SK-N-DZ (cell line): Measurements from ENCODE around the gene GPAT2. TPM values are rescaled to one million over a fixed set of nuclear protein-coding genes. Genes with fewer than 3 reads are reported as not detected.
"Not testable (repeated sequence)": the region's sequence is repeated elsewhere in the genome, so short reads cannot be mapped to it uniquely, and the experiment has no call there.

Experiments used
- DNase-seq: peaks from one replicate; pipeline ENCODE4 v3.0.0-alpha.2; 2015; ENCODE audit warnings: low spot score
- polyA plus RNA-seq, 2 experiments: library from polyadenylated mRNA; depleted of rRNA; stranded (reverse); fragments of >200 nt; gene quantifications; 2 replicates each; pipeline ENCODE4 v1.2.3, GENCODE V29; 2014

The GPAT2 gene
- 0.38 and 0.70 TPM in 2 replicates for polyA plus RNA-seq (2014; cell fraction: cytosol; rRNA removed)
- 0.86 and 1.2 TPM in 2 replicates for polyA plus RNA-seq (2014; cell fraction: nucleus; rRNA removed)

- not testable (repeated sequence) for DNase-seq
Observed at GRCh38 chr2:96034792-96035191, at the start of gene GPAT2. Gene GPAT2 (minus strand): TSS chr2:96034916. CDS start chr2:96032359, 2,557 bp downstream.

- no peak for DNase-seq
Observed at GRCh38 chr2:96083989-96084857, 49.5 kb upstream of the GPAT2 start.

GRCh38 chr2:96083064-96083939 is 48.6 kb upstream of the GPAT2 start:
- no peak for DNase-seq

DNA sequence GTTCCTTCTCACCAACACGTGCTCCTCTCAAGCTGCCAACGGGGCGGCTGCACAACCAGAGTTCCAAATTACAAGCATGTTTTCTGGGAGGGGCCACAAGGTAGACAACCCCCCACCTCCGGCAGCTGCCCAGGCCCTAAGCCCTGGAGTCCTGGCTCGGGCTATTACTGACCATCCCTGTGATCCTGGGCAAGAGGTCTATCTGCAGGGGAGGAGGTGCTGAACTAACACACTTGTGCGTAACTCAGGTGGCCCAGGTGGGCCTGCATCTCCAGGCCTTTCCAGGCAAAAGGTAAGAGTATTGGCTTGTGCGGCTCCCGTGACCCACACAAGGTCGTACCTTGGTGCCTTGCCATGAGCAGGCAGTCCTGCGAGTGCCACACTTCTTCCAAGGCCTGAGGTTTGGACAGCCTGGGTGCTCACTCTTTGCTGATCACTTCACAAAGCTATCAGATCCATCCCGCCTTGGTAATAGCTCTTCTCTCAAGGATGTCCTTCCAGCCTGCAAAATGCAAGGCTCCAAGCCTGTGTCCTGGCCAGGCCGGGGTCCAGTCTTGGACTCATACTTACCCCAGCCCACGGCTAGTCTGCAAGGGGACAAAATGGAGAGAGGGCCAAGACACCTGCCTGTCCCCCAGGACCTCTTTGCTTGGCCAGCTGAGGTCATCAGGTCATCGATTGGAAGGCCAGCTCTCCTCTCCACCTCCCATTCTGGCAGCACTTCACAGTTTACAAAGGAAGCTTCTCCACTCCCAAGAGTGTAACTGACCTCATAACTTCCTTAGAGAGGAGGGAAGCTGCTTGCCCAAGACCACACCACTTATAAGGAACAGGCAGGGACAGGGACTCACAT is 47.7 kb upstream of the GPAT2 start:
- no peak for DNase-seq

DNA sequence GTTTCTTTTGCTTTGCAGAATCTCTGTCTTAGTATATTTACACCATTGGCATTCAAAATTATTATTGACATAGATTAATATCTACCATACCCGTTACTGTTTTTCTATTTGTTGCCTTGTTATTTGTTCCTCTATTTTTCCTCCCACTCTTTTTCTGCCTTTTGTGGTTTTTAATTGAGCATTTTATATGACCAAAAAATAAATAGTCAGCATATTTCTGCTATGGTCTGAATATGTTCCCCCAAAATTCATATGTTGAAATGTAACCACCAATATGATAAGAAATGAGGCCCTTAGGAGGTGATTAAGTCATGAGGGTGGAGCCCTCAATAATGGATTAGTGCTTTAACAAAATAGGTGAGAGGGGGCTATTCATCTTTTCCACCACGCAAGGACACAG is 46.3 kb upstream of the GPAT2 start:
- DNase-seq, result no peak

DNA sequence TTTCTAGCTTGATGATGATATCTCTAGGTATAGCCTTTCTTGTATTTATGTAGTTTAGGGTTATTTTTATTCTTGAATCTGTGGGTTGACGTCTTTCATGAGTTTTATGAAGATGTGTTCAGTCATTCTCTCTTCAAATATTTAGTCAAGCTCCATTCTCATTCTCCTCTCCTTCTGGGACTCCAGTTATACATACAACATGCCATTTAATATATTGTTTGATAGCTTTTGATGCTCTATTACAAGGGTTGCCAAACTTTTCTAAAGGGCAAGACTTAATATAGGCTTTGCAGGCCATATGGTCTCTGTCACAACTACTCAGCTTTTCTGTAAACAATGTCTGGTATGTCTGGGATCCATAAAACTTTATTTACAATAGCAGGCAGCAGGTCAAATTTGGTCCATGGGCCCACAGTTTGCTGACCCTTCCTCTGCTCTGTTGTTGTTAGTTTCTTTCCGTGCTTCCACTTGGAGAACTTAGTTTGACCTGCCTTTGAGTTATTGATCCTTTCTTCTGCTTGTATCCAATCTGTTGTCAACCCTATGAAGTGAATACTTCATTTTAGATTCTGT is 40.6 kb upstream of the GPAT2 start:
- no peak for DNase-seq

- DNase-seq, result no peak
Observed at GRCh38 chr2:96074156-96074555, 39.4 kb upstream of the GPAT2 start.

- no peak for DNase-seq
Observed at GRCh38 chr2:96073170-96073775, 38.6 kb upstream of the GPAT2 start.

DNA sequence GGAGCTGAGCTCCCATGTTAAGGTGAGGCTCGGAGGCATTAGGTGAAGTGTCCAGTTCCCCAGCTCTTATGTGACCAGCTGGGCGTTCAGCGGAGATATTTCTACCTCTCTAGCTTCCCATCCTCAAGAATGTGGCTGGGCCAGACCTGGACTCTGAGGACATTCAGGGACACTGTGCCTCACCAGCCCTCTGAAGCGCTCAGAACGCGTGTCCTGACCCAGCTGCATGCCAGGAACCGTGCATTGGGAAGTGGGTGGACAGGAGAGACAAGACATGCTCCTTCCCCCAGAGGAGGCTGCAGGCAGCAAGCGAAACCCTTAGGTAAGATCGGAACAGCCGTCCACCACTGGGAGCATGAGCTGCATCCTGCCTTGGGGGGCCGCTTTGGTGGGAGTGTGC is 38.0 kb upstream of the GPAT2 start:
- no peak for DNase-seq

GRCh38 chr2:96071977-96072491 is 37.3 kb upstream of the GPAT2 start:
- not testable (repeated sequence) for DNase-seq

GRCh38 chr2:96071087-96071976 is 36.6 kb upstream of the GPAT2 start:
- not testable (repeated sequence) for DNase-seq

DNA sequence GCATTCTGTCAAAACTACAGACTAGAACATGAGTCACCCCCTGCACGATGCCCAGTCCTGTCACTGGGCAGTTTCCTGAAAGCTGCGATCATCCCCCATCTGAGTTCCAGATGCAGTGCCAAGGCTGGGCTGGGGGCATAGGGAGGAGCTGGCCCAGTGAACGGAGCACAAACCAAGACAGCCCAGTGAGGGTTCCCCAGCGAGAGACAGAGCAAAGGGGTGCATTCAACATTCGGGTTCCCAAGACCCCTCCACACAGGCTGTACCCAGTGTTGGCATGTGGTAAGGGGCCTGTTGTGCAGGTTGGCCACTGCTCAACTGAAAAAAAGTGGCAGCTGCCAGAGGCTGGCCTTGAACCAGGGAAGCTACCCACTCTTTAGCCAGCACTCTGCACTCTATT is 35.6 kb upstream of the GPAT2 start:
- not testable (repeated sequence) for DNase-seq

GRCh38 chr2:96069878-96070277 is 35.2 kb upstream of the GPAT2 start:
- DNase-seq, result not testable (repeated sequence)

DNA sequence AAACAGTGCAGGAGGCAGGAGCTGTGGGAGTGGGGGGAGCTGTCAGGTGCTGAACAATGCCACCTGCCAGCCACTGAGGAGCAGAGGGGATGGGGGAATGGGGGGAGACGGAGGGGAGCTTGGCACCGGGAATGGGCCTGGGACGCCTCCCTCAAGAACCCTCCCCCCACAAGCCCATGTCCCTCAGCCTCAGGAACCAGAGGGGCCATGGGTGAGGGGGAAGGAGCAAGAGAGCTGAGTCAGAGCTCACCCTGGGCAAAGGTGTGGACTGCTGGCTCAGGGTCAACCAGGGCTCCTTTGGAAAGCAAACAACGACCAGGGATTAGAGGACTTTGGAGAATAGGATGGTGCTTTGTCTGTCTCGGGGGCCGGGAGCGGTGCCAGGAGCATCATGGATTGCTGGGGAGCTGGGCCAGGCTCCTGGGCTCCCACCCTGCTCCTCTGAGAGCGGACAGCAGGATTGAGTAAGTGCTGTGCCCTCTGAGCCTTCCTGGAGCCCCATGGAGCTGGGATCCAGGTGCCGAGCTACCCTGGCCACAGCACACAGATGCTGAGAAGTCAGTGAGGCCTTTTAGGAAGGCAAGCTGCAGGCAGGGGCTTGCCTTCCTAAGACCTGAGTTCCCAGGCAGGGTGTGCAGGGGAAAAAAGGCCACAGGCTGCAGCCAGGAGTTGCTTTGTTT is 33.3 kb upstream of the GPAT2 start:
- not testable (repeated sequence) for DNase-seq

GRCh38 chr2:96067098-96067660 is 32.5 kb upstream of the GPAT2 start:
- DNase-seq, result not testable (repeated sequence)

GRCh38 chr2:96066511-96066910 is 31.8 kb upstream of the GPAT2 start:
- not testable (repeated sequence) for DNase-seq

GRCh38 chr2:96065954-96066353 is 31.2 kb upstream of the GPAT2 start:
- DNase-seq, result not testable (repeated sequence)

DNA sequence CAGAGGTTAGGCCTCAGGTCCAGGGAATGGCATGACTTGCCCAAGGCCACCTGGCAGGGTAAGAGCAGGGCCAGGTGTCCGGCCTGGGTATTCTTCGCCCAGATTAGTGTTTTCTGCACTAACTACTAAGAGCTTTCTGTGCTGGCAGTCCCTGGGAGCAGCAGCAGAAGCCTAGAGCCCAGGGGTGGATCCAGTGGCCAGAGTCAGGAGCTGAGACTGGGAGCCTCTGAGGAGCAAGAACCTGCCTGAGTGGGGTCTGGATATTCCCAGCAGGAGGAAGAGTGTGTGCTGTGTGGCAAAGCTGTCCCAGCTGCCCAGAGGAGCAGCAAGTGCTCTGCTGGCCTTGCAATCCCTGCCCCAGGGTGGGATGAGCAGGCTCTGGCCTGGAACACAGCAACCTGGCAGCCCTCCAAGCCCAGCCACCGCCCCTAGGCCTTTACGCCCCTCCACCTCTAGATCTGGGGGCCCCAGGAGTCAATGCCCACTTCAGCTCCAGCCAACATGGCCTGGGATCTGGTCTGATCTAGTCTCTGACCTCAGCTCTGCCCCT is 30.7 kb upstream of the GPAT2 start:
- DNase-seq, result no peak
